Hematopoietic multipotent progenitor cell treated with erythropoietin and hydrocortisone succinate and interleukin-3 and kit ligand, for 4 days (in vitro differentiated cells): ENCODE results near the gene NT5C1A.

Experiments used
- DNase-seq: peaks from one replicate; pipeline ENCODE4 v3.0.0-alpha.2; 2015

NT5C1A gene

GRCh38 chr1:39633422-39633821, 38.5 kb downstream of the NT5C1A start:
- no peak for DNase-seq

- no peak for DNase-seq
Measured at GRCh38 chr1:39632682-39633417, 39.1 kb downstream of the NT5C1A start.

GRCh38 chr1:39632323-39632681, 39.6 kb downstream of the NT5C1A start:
- DNase-seq: no peak

GRCh38 chr1:39631361-39632322, 40.3 kb downstream of the NT5C1A start:
- peak; percentile 35 for DNase-seq

- no peak for DNase-seq
Measured at GRCh38 chr1:39628807-39629350, 43.0 kb downstream of the NT5C1A start.

- DNase-seq: no peak
Measured at GRCh38 chr1:39626646-39627045, 45.3 kb downstream of the NT5C1A start.

- DNase-seq: no peak
Measured at GRCh38 chr1:39625462-39626273, 46.2 kb downstream of the NT5C1A start.

- no peak for DNase-seq
Measured at GRCh38 chr1:39625009-39625408, 46.9 kb downstream of the NT5C1A start.

GRCh38 chr1:39623053-39623452, 48.9 kb downstream of the NT5C1A start:
- DNase-seq: no peak

GRCh38 chr1:39622427-39622826, 49.5 kb downstream of the NT5C1A start:
- DNase-seq: no peak

GRCh38 chr1:39620659-39621165, 51.2 kb downstream of the NT5C1A start:
- no peak for DNase-seq

- no peak for DNase-seq
Measured at GRCh38 chr1:39617488-39618049, 54.3 kb downstream of the NT5C1A start.

- DNase-seq: peak; percentile 15
Measured at GRCh38 chr1:39615086-39615673, 56.7 kb downstream of the NT5C1A start.

GRCh38 chr1:39614488-39614887, 57.4 kb downstream of the NT5C1A start:
- no peak for DNase-seq

GRCh38 chr1:39613250-39613649, 58.7 kb downstream of the NT5C1A start:
- no peak for DNase-seq

GRCh38 chr1:39609618-39610331, 62.1 kb downstream of the NT5C1A start:
- DNase-seq: peak; percentile 87
